RWPE1 (cell line): ENCODE measurements around the gene ZNF837.
A peak's percentile ranks its signal among the peaks of the same experiment; 100 is the strongest.

ENCODE experiments used
- CTCF ChIA-PET: fragments of 350-600 bp; sonication (Branson Sonifier 250); formaldehyde crosslinking; extraction: SDS; loops from one replicate; lab custom pipeline; 2021; lab: Yijun Ruan, JAX
- POLR2A ChIA-PET: fragments of 400-600 bp; formaldehyde crosslinking; extraction: SDS; loops from one replicate; lab custom pipeline; 2020; ENCODE audit warnings: antibody characterized with exemption; ENCODE audit not compliant: low non-redundant PET; lab: Yijun Ruan, JAX
- DNase-seq: peaks from one replicate; pipeline ENCODE4 v3.0.0; 2012; ENCODE audit warnings: low spot score
- H3K27ac ChIP-seq: fragments of 450-650 bp; 2 replicates; pipeline ENCODE4 v1.5.1; 2017
- TF ChIP-seq, protein P1 (sequence below): fragments of 450-650 bp; conservative IDR thresholded peaks from 2 replicates; pipeline ENCODE4 v1.5.1; 2017; ENCODE audit warnings: low read depth, mild to moderate bottlenecking

ZNF837 gene

GRCh38 chr19:58396691-58397532 lies 16.1 kb upstream of the ZNF837 start:
- ChIA-PET POLR2A (no interaction called here), CTCF (no interaction called here)
- no peak for DNase-seq
- H3K27ac ChIP-seq, result peak overlapping the region; percentile 76
- TF ChIP-seq, protein P1, sequence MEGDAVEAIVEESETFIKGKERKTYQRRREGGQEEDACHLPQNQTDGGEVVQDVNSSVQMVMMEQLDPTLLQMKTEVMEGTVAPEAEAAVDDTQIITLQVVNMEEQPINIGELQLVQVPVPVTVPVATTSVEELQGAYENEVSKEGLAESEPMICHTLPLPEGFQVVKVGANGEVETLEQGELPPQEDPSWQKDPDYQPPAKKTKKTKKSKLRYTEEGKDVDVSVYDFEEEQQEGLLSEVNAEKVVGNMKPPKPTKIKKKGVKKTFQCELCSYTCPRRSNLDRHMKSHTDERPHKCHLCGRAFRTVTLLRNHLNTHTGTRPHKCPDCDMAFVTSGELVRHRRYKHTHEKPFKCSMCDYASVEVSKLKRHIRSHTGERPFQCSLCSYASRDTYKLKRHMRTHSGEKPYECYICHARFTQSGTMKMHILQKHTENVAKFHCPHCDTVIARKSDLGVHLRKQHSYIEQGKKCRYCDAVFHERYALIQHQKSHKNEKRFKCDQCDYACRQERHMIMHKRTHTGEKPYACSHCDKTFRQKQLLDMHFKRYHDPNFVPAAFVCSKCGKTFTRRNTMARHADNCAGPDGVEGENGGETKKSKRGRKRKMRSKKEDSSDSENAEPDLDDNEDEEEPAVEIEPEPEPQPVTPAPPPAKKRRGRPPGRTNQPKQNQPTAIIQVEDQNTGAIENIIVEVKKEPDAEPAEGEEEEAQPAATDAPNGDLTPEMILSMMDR, result no peak

- peak overlapping the region; percentile 76 for H3K27ac ChIP-seq
- DNase-seq, result no peak
- TF ChIP-seq, protein P1, result no peak
- CTCF ChIA-PET, result no interaction called here
- POLR2A ChIA-PET, result interaction anchor here (1.0 kb wide), 1 partner anchor 14 kb away, joined by 7 read pairs; no protein-coding TSS in a partner anchor
These were observed 15.3 kb upstream of the ZNF837 start for GRCh38 chr19:58395979-58396627.

DNA sequence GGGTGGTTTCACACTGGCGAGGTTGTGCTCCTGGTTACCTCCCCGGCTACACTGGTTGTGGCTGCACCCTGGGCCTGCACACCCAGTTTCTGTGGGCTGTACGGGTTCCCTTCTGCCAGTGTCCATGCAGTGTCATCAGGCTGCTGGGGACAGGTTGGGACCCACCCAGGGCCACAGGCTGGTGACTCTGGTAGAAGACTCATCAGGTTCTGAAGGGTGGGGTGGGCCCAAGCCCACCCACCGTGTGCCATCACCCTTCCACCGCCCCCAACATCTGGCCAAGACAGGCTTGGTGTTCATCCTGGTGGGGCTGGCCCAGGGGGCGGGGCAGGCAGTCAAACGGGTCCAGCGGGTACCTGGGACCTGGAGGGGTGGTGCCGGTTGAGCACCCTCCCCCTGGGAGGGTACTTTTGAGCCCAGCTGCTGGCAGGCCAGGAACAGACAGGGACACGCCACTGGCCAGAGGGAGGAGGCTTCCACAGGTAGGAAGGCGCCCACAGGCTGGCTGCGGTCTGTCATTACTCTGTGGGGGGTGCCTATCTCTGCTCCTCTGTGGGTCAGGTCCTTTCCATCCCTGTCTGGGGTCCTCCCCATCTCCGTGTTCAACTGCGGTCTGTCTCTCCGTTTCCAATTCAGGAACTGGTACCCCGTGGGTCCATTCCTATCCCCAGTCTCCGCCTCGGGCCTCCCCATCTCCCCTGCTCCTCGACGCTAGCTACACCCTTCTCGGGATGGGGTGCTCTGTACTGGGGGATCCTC lies 14.6 kb upstream of the ZNF837 start, which contains the start of gene RNF225:
Gene RNF225, plus strand, starts transcription at position 437 of the 759 bp plus-strand sequence. CDS start 434 bp downstream, outside the sequence.
- TF ChIP-seq, protein P1, result no peak
- peak within 1 kb of the TSS; percentile 76 for H3K27ac ChIP-seq
- ChIA-PET CTCF (no interaction called here), POLR2A (interaction anchor here (0.5 to 1.0 kb wide), 4 partner anchors 14 to 462 kb away, joined by 3 to 7 read pairs (median 4); partner anchors contain the start of gene ZBTB45)
- peak; percentile 86 for DNase-seq

DNA sequence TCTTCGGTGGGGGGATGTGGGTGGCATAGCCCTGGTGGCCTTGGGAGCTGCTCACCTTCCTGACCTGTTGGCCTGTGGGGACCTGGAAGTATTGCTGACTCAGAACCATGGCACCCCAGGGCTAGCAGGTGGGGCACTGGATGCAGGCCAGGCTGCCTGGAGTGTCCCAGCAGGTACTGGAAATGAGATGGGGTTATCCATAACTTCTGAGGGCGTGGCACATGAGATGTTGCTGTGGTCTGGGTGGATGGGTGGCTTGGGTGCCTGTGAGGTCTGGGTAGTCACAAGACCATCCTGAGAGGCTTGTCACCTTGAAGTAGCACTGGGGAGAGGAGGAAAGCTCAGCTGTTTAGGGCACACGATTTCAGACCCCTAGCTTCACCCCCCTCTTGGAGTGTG lies 14.0 kb upstream of the ZNF837 start:
- DNase-seq, result peak; percentile 55
- TF ChIP-seq, protein P1, result no peak
- peak overlapping the region; percentile 76 for H3K27ac ChIP-seq
- ChIA-PET POLR2A (interaction anchor here (0.5 to 0.6 kb wide), 3 partner anchors 125 to 462 kb away, joined by 3 to 6 read pairs (median 3); partner anchors contain the start of gene ZBTB45), CTCF (no interaction called here)

DNA sequence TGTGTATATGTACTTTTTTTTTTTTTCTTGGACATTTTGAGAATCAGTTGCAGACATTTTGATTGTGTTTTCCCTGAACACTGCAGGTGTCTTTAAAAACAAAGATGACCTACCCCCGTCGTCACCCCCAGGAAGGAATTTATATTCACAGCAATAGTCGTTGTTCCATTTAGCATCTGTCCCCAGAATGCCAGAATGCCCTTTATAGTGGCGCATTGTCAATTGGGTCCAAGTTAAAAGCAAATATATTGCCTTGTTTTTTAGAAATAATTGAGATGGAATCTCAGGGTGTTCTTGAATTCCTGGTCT lies 12.8 kb upstream of the ZNF837 start:
- no peak for DNase-seq
- TF ChIP-seq, protein P1, result no peak
- POLR2A ChIA-PET, result no interaction called here
- CTCF ChIA-PET, result no interaction called here
- H3K27ac ChIP-seq, result peak overlapping the region; percentile 76
